GM19452 (cell line): ENCODE data around the gene SNX8.

Experiments
- ATAC-seq: cut with Tn5 transposase; IDR thresholded peaks from one replicate; pipeline ENCODE4 v1.9.1; 2021; ENCODE audit not compliant: unreplicated experiment

Gene SNX8

GRCh38 chr7:2247141-2247995, 66.9 kb downstream of the SNX8 start:
- ATAC-seq, result no peak

GRCh38 chr7:2245883-2246675, 68.2 kb downstream of the SNX8 start:
- no peak for ATAC-seq

GRCh38 chr7:2244404-2244995, 69.7 kb downstream of the SNX8 start:
- no peak for ATAC-seq

- ATAC-seq, result no peak
Observed at GRCh38 chr7:2243458-2243857, 70.8 kb downstream of the SNX8 start.

GRCh38 chr7:2242541-2243429, 71.5 kb downstream of the SNX8 start:
- ATAC-seq, result no peak

- ATAC-seq, result peak; percentile 52
Observed at GRCh38 chr7:2241580-2242540, 72.4 kb downstream of the SNX8 start, which contains the start of the genes MRM2 and NUDT1. Gene MRM2 (minus strand): TSS chr7:2242205. CDS start chr7:2242169, 36 bp downstream. Gene NUDT1 (plus strand): TSS chr7:2242226. CDS start chr7:2244575, 2,349 bp downstream.

- ATAC-seq, result no peak
Observed at GRCh38 chr7:2239242-2239641, 75.0 kb downstream of the SNX8 start.

GRCh38 chr7:2237109-2237602, 77.1 kb downstream of the SNX8 start:
- peak; percentile 65 for ATAC-seq

GRCh38 chr7:2233926-2234325, 80.3 kb downstream of the SNX8 start:
- no peak for ATAC-seq

- ATAC-seq, result peak; percentile 72
Observed at GRCh38 chr7:2232766-2233520, 81.3 kb downstream of the SNX8 start, which contains the start of gene MAD1L1. Gene MAD1L1 (minus strand): TSS chr7:2232945. CDS start chr7:2230133, 2,812 bp downstream.

GRCh38 chr7:2231992-2232765, 82.1 kb downstream of the SNX8 start:
- peak; percentile 25 for ATAC-seq

- ATAC-seq, result no peak
Observed at GRCh38 chr7:2230882-2231281, 83.4 kb downstream of the SNX8 start.

- no peak for ATAC-seq
Observed at GRCh38 chr7:2230226-2230625, 84.0 kb downstream of the SNX8 start.

GRCh38 chr7:2229467-2229866, 84.8 kb downstream of the SNX8 start:
- no peak for ATAC-seq

- no peak for ATAC-seq
Observed at GRCh38 chr7:2228921-2229320, 85.3 kb downstream of the SNX8 start.

- ATAC-seq, result no peak
Observed at GRCh38 chr7:2227699-2228098, 86.5 kb downstream of the SNX8 start.

- no peak for ATAC-seq
Observed at GRCh38 chr7:2225830-2226229, 88.4 kb downstream of the SNX8 start.

- ATAC-seq, result no peak
Observed at GRCh38 chr7:2225336-2225735, 88.9 kb downstream of the SNX8 start.
